GM21367 (cell line): ENCODE data around the gene TNRC18.
"Not testable (repeated sequence)": the region's sequence is repeated elsewhere in the genome, so short reads cannot be mapped to it uniquely, and the experiment has no call there.

Experiments
- ATAC-seq: cut with Tn5 transposase; IDR thresholded peaks from one replicate; pipeline ENCODE4 v1.9.1; 2021; ENCODE audit not compliant: unreplicated experiment

Gene TNRC18

GRCh38 chr7:5423306-5423975 lies at the start of gene TNRC18:
Gene TNRC18, minus strand, starts transcription at chr7:5423834. Its CDS starts 2,588 bp downstream, at chr7:5421246.
- ATAC-seq, result no peak

DNA sequence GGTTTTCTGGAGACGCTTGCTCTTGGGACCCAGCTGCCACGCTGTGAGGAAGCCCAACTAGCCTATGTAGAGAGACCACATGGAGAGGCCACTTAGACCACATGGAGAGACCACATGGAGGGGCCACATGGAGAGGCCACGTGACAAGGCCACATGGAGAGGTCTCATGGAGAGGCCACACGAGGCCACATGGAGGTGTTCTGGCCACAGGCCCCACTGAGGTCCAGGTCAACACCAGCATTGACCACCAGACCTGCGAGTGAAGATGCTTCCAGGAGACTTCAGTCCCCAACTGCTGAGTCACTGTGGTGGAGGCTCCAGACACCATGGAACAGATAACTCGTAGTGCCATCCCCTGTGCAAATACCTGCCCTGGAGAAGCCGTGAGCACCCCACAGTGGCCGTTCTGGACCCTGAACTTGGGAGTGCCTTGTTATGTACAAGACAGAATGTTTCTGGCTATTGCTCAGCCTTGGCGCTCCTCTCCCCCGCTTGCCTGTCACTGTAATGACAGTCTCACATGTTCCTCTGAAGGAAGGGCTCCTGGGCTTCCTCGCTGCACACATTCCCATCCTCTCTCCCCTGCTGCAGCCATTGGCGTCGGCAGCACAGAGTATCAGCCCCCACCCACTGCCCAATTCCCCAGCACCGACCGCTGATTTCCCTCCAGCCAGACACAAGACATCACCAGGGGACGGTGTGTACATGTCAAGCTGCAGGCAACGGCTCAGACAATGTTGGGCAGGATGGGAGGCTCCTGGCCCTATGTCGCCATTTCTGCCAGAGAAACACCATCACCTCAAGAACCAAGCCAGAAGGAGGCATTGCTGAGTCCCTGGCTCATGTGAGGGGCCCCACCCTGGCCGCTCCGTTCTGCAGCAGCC lies 49.0 kb upstream of the TNRC18 start:
- no peak for ATAC-seq

DNA sequence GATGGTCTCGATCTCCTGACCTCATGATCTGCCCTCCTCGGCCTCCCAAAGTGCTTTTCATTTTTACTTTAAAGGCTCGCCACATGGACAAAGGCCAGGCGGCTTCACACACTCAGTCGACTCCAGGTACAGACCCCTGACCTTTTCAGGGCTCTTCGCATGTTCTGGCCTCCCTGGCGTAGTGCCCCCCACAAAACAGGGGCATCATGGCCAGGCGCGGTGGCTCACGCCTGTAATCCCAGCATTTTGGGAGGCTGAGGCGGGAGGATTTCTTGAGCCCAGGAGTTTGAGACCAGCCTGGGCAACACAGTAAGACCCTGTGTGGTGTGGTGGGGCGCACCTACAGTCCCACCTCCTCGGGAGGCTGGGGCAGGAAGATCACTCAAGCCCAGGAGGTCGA lies 48.0 kb upstream of the TNRC18 start:
- not testable (repeated sequence) for ATAC-seq

- no peak for ATAC-seq
These were observed 47.2 kb upstream of the TNRC18 start for GRCh38 chr7:5470816-5471215.

DNA sequence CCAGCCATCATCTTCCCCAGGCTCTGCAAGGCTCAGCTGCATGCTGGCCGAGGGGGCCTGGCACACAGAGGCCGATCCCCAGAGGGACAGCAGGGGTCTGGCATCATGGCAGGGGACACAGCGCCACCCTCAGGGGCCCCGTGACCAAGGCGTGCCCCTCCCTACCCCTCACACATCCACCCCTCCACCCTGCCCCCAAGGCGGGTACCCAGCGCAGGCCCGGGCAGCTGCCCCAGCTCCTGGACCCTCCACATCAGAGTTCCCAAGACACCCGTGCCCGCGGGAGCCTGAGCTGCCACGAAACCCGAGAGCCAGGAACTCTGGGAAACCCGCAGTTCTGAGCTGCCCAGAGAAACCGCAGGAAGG lies 46.5 kb upstream of the TNRC18 start:
- ATAC-seq, result no peak

- ATAC-seq, result no peak
These were observed 45.9 kb upstream of the TNRC18 start for GRCh38 chr7:5469375-5470166.

GRCh38 chr7:5467645-5468044 lies 44.0 kb upstream of the TNRC18 start:
- no peak for ATAC-seq

DNA sequence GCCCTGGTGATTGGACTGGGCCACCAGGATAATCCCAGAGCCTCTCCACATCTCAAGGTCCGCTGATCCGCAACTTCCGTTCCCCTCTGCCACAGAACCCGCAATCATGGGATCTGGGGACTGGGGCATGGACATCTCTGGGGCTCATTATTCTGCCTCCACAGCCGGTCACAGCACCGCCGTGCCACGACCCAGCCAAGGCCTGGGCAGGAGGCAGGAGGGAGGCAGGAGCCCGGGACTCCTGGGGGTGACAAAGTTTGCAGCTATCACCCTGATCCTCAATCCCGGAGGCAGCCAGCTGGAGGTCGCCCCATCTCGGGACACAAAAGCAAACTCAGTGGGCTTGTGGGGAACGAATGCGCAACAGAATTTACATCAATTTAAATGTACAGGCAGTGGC lies 42.9 kb upstream of the TNRC18 start:
- no peak for ATAC-seq

DNA sequence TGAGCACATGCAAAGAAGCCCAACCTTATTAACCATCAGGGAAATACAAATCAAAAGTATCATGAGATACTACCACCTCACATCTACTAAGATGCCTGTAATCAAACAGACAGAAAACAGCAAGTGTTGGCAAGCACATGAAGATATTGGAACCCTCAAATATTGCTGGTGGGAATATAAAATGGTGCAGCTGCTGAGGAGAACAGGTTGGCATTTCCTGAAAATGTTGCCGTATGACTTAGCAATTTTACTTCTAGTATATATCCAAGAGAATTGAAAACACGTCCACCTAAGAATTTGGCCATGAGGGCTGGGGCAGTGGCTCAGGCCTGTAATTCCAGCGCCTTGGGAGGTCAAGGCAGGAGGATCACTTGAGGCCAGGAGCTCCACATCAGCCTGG lies 39.4 kb upstream of the TNRC18 start:
- no peak for ATAC-seq

DNA sequence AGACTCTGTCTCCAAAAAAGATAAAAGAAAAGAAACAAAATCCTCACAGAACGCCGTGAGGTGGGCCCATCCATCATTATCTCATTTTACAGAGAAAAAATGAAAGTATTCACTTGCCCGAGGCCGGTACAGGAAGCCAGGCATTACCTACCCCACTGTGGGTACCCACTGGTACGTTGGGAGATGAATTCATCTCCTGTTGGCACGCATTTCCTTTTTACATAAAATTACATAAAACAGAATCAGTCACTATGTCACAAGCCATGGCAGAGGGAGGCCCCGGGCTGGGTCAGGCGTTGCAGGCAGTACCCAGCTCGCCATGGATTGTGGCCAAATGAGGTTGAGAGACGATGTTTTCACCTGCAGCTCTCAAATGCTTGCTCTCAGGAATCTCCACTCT lies 38.6 kb upstream of the TNRC18 start:
- no peak for ATAC-seq

GRCh38 chr7:5458921-5459480 lies 35.4 kb upstream of the TNRC18 start:
- no peak for ATAC-seq

DNA sequence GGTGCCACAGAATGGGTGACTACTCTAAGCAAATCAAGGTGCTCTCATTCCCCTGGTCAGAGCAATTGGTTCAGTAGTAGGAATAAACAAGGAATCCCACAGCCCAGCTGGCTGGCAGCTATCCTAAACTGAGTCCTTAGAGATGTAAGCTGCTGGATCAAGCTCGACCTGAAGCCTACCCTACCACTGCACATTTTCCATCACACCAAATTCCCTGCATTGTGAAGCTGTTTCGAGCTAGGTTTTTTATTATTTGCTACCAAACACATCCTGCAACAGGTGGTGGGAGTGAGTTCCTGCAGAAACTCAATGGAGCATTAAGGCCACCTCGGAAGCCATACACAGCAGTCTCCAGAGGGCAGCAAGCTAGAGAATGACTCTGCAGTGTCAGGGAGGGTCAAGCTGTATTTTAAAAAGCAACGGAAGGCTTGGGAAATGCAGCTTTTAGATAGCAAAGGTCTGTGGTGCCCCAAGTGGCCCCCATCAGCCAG lies 33.7 kb upstream of the TNRC18 start:
- no peak for ATAC-seq

- ATAC-seq, result no peak
These were observed 32.8 kb upstream of the TNRC18 start for GRCh38 chr7:5456409-5456808.

- ATAC-seq, result no peak
These were observed 32.1 kb upstream of the TNRC18 start for GRCh38 chr7:5455581-5456219.

DNA sequence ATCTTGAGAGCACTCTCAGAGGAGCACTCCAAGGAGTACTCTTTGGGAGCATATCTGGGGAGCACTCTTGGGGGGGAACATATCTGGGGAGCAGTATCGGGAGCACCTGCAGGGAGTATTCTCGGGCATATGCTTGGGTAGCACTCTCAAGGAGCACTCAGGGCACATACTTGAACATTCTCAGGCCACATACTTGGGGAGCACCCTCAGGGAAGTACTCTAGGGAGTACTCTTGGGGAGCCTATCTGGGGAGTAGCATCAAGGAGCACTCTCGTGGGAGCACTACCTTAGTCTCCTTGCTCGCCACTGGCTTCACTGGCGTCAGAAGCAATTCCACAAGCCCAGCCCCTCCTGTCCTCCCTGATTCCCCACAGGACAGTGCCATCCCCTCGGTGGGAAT lies 31.5 kb upstream of the TNRC18 start:
- ATAC-seq, result no peak

DNA sequence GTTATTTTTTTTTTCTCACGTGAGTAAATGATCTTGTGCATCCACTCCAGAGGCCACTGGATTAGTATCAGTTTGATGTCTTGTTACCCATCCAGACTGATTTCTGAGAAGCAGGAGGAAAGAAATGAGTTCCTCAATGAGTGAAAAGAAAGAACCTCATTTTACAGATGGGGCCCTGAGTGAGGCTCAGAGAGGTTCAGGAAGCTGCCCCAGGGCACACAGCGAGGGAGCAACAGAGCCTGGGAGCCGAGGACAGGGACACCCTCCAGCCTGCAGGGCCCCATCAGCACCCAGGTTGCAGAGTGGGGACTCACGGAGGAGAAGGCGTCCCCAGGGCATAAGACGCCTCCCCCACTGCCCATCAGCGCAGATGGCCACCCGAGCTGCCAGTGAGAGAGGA lies 30.9 kb upstream of the TNRC18 start:
- ATAC-seq, result no peak

DNA sequence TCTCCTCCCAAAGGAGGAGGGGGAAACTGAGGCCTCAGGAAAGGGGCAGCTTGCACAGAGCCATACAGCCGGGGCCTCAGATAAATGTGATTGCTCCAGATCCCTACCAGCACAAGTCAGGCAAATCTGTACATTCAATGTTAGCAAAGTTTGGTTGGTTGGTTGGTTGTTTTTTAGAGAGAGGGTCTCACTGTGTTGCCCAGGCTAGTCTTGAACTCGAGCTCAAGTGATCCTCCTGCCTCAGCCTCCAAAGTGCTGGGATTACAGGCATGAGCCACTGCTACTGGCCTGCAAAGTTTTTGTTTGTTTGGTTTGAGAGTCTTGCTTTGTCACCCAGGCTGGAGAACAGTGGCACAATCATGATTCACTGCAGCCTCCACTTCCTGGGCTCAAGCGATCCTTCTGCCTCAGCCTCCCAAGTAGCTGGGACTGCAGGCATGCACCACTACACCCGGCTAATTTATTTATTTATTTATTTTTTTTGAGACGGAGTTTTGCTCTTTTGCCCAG lies 30.0 kb upstream of the TNRC18 start:
- ATAC-seq, result no peak

DNA sequence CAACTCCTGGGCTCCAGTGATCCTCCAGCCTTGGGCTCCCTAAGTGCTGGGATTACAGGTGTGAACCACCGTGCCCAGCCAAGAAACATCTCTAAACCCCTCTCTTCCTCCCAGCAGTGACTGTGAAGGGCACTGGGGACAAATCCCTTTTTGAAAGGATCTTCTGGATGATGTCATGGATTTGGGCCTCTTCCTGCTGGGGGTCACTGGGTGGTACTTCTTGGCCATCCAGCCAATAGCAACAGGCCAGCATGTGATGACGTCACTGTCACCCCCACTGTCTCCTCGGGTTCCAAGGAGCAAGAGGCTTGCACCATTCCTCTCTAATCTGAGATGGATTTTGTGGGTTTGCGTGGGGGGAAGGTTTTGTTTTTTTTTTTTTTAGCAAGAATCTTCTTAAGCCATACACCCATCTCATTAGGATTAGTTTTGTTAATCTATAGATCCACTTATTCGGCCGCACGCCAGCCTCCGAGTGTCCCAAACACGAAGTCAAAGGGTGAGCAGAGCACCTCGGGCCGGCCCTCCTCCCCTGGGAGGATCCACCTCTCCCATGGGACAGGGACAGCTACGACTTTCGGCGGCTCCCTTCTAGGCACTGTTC lies 29.4 kb upstream of the TNRC18 start:
- ATAC-seq, result no peak

- ATAC-seq, result no peak
These were observed 28.9 kb upstream of the TNRC18 start for GRCh38 chr7:5452470-5452899.

- ATAC-seq, result no peak
These were observed 27.8 kb upstream of the TNRC18 start for GRCh38 chr7:5451391-5451790.
